ENCODE measurements around the gene APOA4.

GRCh38 chr11:116813781-116814471 lies 9.2 kb downstream of the APOA4 start:
- TF ChIP-seq CTCF (IDR thresholded peaks at IDR 0.05) (no peak), RAD21 (IDR thresholded peaks at IDR 0.05; ENCODE audit: low read length) (no peak), RCOR1 (IDR thresholded peaks at IDR 0.05; ENCODE audit: low read length) (no peak), NFIC (IDR thresholded peaks at IDR 0.05; ENCODE audit: borderline replicate concordance) (no peak)

Measured in SK-N-SH (cell line).